ENCODE results near the gene THG1L.
"Not testable (repeated sequence)": the region's sequence is repeated elsewhere in the genome, so short reads cannot be mapped to it uniquely, and the experiment has no call there.

THG1L gene

DNA sequence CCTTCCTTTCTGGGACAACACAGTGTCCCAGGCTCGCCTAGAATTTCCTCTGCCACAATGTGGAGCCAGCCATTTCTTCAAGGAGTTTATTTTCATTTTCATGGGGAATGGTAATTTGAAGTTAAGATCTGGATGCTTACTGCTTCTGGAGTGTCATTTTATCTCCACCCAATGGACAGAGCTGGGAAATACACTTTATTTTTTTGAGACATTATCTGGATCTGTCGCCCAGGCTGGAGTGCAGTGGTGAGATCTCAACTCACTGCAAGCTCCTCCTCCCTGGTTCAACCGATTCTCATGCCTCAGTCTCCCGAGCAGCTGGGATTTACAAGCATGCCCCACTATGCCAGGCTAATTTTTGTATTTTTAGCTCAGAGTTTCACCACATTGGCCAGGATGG, 12.7 kb upstream of the THG1L start:
- TF ChIP-seq, protein P1, sequence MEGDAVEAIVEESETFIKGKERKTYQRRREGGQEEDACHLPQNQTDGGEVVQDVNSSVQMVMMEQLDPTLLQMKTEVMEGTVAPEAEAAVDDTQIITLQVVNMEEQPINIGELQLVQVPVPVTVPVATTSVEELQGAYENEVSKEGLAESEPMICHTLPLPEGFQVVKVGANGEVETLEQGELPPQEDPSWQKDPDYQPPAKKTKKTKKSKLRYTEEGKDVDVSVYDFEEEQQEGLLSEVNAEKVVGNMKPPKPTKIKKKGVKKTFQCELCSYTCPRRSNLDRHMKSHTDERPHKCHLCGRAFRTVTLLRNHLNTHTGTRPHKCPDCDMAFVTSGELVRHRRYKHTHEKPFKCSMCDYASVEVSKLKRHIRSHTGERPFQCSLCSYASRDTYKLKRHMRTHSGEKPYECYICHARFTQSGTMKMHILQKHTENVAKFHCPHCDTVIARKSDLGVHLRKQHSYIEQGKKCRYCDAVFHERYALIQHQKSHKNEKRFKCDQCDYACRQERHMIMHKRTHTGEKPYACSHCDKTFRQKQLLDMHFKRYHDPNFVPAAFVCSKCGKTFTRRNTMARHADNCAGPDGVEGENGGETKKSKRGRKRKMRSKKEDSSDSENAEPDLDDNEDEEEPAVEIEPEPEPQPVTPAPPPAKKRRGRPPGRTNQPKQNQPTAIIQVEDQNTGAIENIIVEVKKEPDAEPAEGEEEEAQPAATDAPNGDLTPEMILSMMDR (IDR thresholded peaks at IDR 0.05; ENCODE audit: extremely low read depth, missing control alignments) = peak; percentile 31
- DNase-seq (ENCODE audit: low spot score) = peak; percentile 49

DNA sequence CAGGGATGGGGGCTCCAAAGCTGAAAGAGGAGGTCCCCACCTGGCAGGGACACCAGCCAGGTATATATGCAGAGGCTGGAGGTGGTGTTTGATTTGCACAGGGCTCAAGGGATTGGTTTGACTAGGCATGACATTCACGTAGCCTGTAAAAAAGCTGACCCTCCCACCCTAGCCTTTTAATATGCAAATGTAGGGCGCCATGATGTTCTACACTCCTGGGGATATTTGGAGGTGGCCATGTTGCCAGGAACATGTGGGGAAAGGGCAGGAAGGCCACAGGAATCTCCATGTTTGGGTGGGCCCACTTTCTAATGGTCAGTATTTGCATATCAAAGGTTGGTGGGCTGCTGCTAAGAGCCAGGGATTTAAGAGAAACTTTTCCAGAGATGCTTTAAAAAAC, 12.0 kb upstream of the THG1L start:
- TF ChIP-seq, protein P1 (IDR thresholded peaks at IDR 0.05; ENCODE audit: extremely low read depth, missing control alignments) = no peak
- no peak for DNase-seq (ENCODE audit: low spot score)

DNA sequence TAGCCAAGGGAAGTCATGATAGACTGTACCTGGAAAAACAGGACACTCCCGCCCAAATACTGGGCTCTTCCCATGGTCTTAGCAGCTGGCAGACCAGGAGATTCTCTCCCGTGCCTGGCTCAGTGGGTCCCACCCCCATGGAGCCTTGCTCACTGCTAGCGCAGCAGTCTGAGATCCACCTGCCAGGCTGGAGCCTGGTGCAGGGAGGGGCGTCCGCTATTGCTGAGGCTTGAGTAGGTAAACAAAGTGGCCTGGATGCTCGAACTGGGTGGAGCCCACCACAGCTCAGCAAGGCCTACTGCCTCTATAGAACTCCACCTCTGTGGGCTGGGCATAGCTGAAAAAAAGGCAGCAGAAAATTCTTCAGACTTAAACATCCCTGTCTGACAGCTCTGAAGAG, 10.1 kb upstream of the THG1L start:
- TF ChIP-seq, protein P1 (IDR thresholded peaks at IDR 0.05; ENCODE audit: extremely low read depth, missing control alignments) = no peak
- no peak for DNase-seq (ENCODE audit: low spot score)

DNA sequence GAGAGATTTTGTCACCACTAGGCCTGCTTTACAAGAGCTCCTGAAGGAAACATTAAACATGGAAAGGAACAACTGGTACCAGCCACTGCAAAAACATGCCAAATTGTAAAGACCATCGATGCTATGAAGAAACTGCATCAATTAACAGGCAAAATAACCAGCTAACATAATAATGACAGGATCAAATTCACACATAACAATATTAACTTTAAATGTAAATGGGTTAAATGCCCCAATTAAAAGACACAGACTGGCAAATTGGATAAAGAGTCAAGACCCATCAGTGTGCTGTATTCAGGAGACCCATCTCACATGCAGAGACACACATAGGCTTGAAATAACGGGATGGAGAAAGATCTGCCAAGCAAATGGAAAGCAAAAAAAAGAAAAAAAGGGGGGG, 8.3 kb upstream of the THG1L start:
- DNase-seq (ENCODE audit: low spot score) = not testable (repeated sequence)

DNA sequence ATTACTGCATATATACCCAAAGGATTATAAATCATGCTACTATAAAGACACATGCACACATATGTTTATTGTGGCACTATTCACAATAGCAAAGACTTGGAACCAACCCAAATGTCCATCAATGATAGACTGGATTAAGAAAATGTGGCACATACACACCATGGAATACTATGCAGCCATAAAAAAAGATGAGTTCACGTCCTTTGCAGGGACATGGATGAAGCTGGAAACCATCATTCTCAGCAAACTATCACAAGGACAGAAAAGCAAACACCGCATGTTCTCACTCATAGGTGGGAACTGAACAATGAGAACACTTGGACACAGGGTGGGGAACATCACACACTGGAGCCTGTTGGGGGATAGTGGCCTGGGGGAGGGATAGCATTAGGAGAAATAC, 4.6 kb upstream of the THG1L start:
- DNase-seq (ENCODE audit: low spot score) = not testable (repeated sequence)

DNA sequence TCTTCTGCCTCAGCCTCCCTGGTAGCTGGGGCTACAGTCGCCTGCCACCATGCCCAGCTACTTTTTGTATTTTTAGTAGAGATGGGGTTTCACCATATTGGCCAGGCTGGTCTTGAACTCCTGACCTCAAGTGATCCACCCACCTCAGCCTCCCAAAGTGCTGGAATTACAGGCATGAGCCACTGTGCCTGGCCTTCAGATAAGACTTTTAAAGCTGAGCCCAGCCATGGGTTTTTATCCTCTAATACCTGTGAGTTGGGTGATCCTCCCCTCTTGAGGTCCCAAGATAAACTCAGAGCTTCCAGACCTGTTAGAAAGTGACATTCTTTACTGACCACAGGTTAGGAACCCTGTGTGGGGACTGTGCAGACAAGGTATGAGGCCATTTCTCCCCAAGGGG, 3.4 kb upstream of the THG1L start:
- not testable (repeated sequence) for DNase-seq (ENCODE audit: low spot score)

DNA sequence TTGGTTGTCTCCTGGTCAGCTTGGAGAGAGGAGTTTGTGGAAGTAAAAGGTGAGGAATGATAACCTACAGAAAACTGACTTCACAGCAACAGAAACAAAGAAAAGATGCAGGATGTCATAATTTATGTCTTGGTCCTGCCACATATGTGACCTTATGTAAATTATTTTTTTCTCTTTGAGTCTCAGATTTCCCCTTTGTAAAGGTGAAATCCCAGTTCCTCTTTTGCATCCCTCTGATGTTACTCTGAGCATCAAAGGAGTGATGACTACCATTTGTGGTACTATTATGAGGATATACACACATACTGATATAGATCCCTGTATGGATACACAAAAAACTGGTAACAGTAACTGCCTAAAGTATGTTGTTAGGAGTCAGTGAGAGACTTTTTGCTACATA, 1.4 kb upstream of the THG1L start:
- peak; percentile 68 for DNase-seq (ENCODE audit: low spot score)
- TF ChIP-seq, protein P1 (IDR thresholded peaks at IDR 0.05; ENCODE audit: extremely low read depth, missing control alignments) = no peak

DNA sequence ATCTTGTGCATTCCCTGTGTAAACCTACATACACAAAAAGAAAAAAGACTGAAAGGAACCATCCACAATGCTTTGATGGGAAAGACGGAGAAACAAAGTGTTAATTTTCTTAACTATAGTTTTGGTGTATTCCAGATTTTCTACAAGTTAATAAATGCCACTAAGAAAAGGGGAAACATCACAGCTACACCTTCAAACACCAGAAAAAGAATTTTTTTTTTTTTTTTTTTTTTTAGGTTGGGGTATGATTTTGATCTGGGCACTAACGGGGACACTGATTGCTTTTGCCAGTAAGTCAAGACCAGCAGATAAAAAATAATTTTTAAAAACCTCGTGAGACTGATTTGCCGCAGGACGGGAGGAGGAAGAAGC, 334 bp upstream of the THG1L start:
- TF ChIP-seq, protein P1 (IDR thresholded peaks at IDR 0.05; ENCODE audit: extremely low read depth, missing control alignments) = no peak
- no peak for DNase-seq (ENCODE audit: low spot score)

DNA sequence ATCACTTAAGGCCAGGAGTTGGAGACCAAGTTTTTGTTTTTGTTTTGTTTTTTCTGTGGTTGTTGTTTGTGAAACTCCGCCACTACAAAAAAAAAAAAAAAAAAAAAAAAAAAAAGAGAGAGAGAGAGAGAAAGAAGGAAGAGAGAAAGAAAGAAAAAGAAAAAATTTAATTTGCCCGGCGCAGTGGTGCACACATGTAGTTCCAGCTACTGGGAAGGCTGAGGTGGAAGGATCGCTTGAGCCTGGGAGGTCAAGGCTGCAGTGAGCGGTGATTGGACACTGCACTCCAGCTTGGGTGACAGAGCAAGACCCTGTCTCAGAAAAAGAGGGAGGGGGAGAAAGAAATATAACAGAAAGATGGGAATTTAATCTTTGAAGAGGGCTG, 902 bp downstream of the THG1L start:
- no peak for DNase-seq (ENCODE audit: low spot score)
- TF ChIP-seq, protein P1 (IDR thresholded peaks at IDR 0.05; ENCODE audit: extremely low read depth, missing control alignments) = no peak
